ENCODE measurements around the gene ACBD6.

DNA sequence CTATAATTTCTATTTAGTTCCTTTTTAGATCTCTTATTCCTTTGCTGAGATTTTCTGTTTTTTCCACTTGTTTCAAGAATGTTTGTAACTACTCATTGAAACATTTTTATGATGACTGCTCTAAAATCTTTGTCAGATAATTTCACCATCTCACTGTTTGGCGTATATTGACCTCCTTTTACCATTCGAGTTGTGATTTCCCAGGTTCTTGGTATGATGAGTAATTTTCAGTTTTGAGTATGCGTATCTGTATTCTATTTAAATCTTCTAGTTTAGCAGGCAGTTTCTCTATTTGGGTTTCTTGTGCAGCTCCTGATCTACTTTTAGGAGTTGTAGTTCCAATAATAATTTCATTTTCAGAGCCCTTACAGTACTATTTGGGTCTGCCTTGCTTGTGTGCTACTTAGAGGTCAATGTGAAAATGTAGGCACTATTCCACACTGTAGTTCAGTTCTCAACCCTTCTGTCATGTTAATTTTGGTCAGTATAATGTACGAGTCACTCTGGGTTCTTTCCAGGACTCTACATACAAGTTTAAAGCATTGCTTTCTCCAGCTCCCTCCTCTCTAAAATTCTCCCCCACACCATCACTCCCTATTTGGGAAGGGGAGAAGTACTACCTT lies 115.5 kb downstream of the ACBD6 start:
- TF ChIP-seq EP300 (IDR thresholded peaks at IDR 0.05), result no peak
- TF ChIP-seq, protein P1, sequence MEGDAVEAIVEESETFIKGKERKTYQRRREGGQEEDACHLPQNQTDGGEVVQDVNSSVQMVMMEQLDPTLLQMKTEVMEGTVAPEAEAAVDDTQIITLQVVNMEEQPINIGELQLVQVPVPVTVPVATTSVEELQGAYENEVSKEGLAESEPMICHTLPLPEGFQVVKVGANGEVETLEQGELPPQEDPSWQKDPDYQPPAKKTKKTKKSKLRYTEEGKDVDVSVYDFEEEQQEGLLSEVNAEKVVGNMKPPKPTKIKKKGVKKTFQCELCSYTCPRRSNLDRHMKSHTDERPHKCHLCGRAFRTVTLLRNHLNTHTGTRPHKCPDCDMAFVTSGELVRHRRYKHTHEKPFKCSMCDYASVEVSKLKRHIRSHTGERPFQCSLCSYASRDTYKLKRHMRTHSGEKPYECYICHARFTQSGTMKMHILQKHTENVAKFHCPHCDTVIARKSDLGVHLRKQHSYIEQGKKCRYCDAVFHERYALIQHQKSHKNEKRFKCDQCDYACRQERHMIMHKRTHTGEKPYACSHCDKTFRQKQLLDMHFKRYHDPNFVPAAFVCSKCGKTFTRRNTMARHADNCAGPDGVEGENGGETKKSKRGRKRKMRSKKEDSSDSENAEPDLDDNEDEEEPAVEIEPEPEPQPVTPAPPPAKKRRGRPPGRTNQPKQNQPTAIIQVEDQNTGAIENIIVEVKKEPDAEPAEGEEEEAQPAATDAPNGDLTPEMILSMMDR (IDR thresholded peaks at IDR 0.05), result no peak
